CD4-positive, alpha-beta T cell treated with Interleukin-17A for 4 hours (primary cell): ENCODE measurements around the gene NR6A1.
A peak's percentile ranks its signal among the peaks of the same experiment; 100 is the strongest.
"Not testable (repeated sequence)": the region's sequence is repeated elsewhere in the genome, so short reads cannot be mapped to it uniquely, and the experiment has no call there.

Experiments used
- DNase-seq: peaks from one replicate; pipeline ENCODE4 v3.0.0-alpha.2; 2020; ENCODE audit warnings: mixed read lengths

The NR6A1 gene

GRCh38 chr9:124776618-124776953 lies 5.5 kb upstream of the NR6A1 start:
- no peak for DNase-seq

- DNase-seq = peak; percentile 88
These were observed 3.2 kb upstream of the NR6A1 start for GRCh38 chr9:124774129-124774978.

- no peak for DNase-seq
These were observed 2.5 kb upstream of the NR6A1 start for GRCh38 chr9:124773473-124774128.

- not testable (repeated sequence) for DNase-seq
These were observed 1.8 kb upstream of the NR6A1 start for GRCh38 chr9:124772877-124773276.

- peak; percentile 54 for DNase-seq
These were observed 962 bp upstream of the NR6A1 start for GRCh38 chr9:124771867-124772679.

GRCh38 chr9:124770359-124771020 lies 621 bp downstream of the NR6A1 start:
- DNase-seq = peak; percentile 20

- DNase-seq = peak; percentile 24
These were observed 1.4 kb downstream of the NR6A1 start for GRCh38 chr9:124769549-124770358.

GRCh38 chr9:124768750-124769548 lies 2.2 kb downstream of the NR6A1 start:
- no peak for DNase-seq

GRCh38 chr9:124768334-124768733 lies 2.8 kb downstream of the NR6A1 start:
- DNase-seq = no peak

- no peak for DNase-seq
These were observed 3.3 kb downstream of the NR6A1 start for GRCh38 chr9:124767821-124768220.

- DNase-seq = no peak
These were observed 4.1 kb downstream of the NR6A1 start for GRCh38 chr9:124766815-124767554.

GRCh38 chr9:124766326-124766725 lies 4.8 kb downstream of the NR6A1 start:
- no peak for DNase-seq

GRCh38 chr9:124765439-124765835 lies 5.7 kb downstream of the NR6A1 start:
- DNase-seq = no peak

GRCh38 chr9:124764774-124765438 lies 6.2 kb downstream of the NR6A1 start:
- no peak for DNase-seq

- DNase-seq = no peak
These were observed 8.5 kb downstream of the NR6A1 start for GRCh38 chr9:124762633-124763032.

GRCh38 chr9:124761710-124762109 lies 9.4 kb downstream of the NR6A1 start:
- DNase-seq = no peak

- no peak for DNase-seq
These were observed 9.9 kb downstream of the NR6A1 start for GRCh38 chr9:124761196-124761595.

- DNase-seq = no peak
These were observed 10.4 kb downstream of the NR6A1 start for GRCh38 chr9:124760719-124761118.

GRCh38 chr9:124759327-124759726 lies 11.8 kb downstream of the NR6A1 start:
- DNase-seq = no peak

- no peak for DNase-seq
These were observed 12.4 kb downstream of the NR6A1 start for GRCh38 chr9:124758691-124759090.
